NCI-H1092 treated with DMSO at 0.1 percent for 48 hours (cell line): Measurements from ENCODE around the gene GPI.

Experiments
- DNase-seq: peaks from one replicate; lab custom pipeline; 2025; lab: John Stamatoyannopoulos, UW

Gene GPI

GRCh38 chr19:34405892-34406660 lies 41.1 kb downstream of the GPI start:
- DNase-seq: no peak

- no peak for DNase-seq
Measured at GRCh38 chr19:34408411-34408810, 43.4 kb downstream of the GPI start.

GRCh38 chr19:34409189-34410164 lies 44.5 kb downstream of the GPI start:
- no peak for DNase-seq

GRCh38 chr19:34411216-34411615 lies 46.2 kb downstream of the GPI start:
- DNase-seq: no peak

- DNase-seq: no peak
Measured at GRCh38 chr19:34416021-34416545, 51.1 kb downstream of the GPI start.

- DNase-seq: no peak
Measured at GRCh38 chr19:34418300-34418699, 53.3 kb downstream of the GPI start.

GRCh38 chr19:34426096-34426661 lies 61.2 kb downstream of the GPI start:
- no peak for DNase-seq

GRCh38 chr19:34428549-34429285 lies 63.7 kb downstream of the GPI start:
- no peak for DNase-seq

- no peak for DNase-seq
Measured at GRCh38 chr19:34429553-34429952, 64.6 kb downstream of the GPI start.

- DNase-seq: peak; percentile 10
Measured at GRCh38 chr19:34430738-34431625, 66.0 kb downstream of the GPI start.

GRCh38 chr19:34431681-34432402 lies 66.8 kb downstream of the GPI start:
- DNase-seq: no peak

GRCh38 chr19:34432797-34433196 lies 67.8 kb downstream of the GPI start:
- DNase-seq: no peak

GRCh38 chr19:34436716-34437115 lies 71.7 kb downstream of the GPI start:
- no peak for DNase-seq

- no peak for DNase-seq
Measured at GRCh38 chr19:34448191-34448590, 83.2 kb downstream of the GPI start.
